LNCaP clone FGC (cell line): Measurements from ENCODE around the gene CA5B.
"Not testable (repeated sequence)": the region's sequence is repeated elsewhere in the genome, so short reads cannot be mapped to it uniquely, and the experiment has no call there.

Source experiments
- DNase-seq: peaks from one replicate; pipeline ENCODE4 v3.0.0-alpha.2; 2011; ENCODE audit warnings: low read depth
- H3K4me3 ChIP-seq: 2 replicates; pipeline ENCODE4 v1.5.1; 2011; ENCODE audit warnings: mild to moderate bottlenecking, low read depth, low read length, control low read depth
- TF ChIP-seq, protein P1 (sequence below): IDR thresholded peaks from 2 replicates; pipeline ENCODE4 v1.5.1; 2012; ENCODE audit warnings: mild to moderate bottlenecking; ENCODE audit not compliant: control insufficient read depth, insufficient read depth; ENCODE audit errors: extremely low read depth

CA5B gene

DNA sequence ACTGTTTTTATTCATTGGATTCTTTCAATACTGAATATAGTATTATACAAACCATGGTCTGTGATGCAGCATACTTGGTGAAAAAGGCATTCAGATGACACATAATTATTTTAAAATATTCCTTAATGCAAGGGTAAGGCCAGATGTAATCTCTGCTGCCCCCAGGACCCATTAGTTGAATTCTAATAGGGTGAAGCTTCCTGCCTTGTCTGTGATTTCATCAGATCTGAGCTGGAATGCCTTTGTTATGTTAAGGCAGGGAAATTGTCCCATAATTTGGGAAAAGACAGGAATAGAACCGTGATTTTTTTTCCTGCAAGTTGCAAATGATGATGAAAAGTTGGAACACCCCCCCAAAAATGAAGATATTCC is 78.4 kb downstream of the CA5B start:
- DNase-seq = no peak
- no peak overlapping the region for H3K4me3 ChIP-seq
- TF ChIP-seq, protein P1, sequence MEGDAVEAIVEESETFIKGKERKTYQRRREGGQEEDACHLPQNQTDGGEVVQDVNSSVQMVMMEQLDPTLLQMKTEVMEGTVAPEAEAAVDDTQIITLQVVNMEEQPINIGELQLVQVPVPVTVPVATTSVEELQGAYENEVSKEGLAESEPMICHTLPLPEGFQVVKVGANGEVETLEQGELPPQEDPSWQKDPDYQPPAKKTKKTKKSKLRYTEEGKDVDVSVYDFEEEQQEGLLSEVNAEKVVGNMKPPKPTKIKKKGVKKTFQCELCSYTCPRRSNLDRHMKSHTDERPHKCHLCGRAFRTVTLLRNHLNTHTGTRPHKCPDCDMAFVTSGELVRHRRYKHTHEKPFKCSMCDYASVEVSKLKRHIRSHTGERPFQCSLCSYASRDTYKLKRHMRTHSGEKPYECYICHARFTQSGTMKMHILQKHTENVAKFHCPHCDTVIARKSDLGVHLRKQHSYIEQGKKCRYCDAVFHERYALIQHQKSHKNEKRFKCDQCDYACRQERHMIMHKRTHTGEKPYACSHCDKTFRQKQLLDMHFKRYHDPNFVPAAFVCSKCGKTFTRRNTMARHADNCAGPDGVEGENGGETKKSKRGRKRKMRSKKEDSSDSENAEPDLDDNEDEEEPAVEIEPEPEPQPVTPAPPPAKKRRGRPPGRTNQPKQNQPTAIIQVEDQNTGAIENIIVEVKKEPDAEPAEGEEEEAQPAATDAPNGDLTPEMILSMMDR = no peak

DNA sequence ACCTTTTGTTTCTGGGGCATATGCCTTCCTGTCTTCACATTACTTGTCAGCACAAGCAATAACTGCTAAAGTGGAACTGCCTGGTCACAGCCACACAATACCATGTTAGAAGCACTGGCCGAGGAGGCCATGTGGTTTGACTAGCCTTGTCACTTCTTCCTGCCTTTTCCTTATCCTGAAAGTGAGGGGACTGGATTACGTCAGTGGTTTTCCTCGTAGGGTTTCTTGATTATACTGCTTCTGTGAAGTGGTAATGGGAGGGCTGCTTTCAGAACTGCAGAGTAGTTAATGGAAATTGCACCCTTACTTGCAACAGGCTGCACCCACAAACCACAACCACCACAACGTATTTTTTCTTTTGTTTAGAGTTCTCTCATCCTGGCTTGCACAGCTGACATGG is 78.8 kb downstream of the CA5B start:
- TF ChIP-seq, protein P1 = no peak
- DNase-seq = no peak
- no peak overlapping the region for H3K4me3 ChIP-seq

GRCh38 chrX:15820106-15821073 is 82.3 kb downstream of the CA5B start:
- TF ChIP-seq, protein P1 = no peak

DNA sequence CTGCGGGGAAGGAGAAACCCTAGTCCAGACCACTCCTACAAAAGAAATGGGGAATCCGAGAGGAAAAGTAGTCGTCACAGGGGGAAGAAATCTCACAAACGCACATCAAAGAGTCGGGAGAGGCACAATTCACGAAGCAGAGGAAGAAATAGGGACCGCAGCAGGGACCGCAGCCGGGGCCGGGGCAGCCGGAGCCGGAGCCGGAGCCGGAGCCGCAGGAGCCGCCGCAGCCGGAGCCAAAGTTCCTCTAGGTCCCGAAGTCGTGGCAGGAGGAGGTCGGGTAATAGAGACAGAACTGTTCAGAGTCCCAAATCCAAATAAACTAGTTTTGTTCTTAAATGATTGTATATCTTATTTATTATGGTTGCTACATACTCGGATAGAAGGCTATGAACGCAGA is 84.9 kb downstream of the CA5B start:
- no peak for DNase-seq
- H3K4me3 ChIP-seq = no peak overlapping the region
- TF ChIP-seq, protein P1 = no peak

More at GRCh38 chrX:15820106-15821073, 82.3 kb downstream of the CA5B start:
- H3K4me3 ChIP-seq = no peak overlapping the region
- no peak for DNase-seq

- no peak overlapping the region for H3K4me3 ChIP-seq
- TF ChIP-seq, protein P1 = no peak
Measured at GRCh38 chrX:15825936-15826335, 87.9 kb downstream of the CA5B start.

GRCh38 chrX:15829217-15829616 is 91.1 kb downstream of the CA5B start:
- no peak overlapping the region for H3K4me3 ChIP-seq
- TF ChIP-seq, protein P1 = no peak
- DNase-seq = no peak

More at GRCh38 chrX:15825936-15826335, 87.9 kb downstream of the CA5B start:
- no peak for DNase-seq

- DNase-seq, H3K4me3 ChIP-seq: not testable (repeated sequence)
Measured at GRCh38 chrX:15831347-15831746, 93.3 kb downstream of the CA5B start.
